ENCODE data around the gene KBTBD3. TPM values are rescaled to one million over a fixed set of nuclear protein-coding genes. Genes with fewer than 3 reads are reported as not detected.

KBTBD3 gene
- total and polyA plus RNA-seq, 2 experiments from 2014 or later, result 7.1 to 16.8 TPM

DNA sequence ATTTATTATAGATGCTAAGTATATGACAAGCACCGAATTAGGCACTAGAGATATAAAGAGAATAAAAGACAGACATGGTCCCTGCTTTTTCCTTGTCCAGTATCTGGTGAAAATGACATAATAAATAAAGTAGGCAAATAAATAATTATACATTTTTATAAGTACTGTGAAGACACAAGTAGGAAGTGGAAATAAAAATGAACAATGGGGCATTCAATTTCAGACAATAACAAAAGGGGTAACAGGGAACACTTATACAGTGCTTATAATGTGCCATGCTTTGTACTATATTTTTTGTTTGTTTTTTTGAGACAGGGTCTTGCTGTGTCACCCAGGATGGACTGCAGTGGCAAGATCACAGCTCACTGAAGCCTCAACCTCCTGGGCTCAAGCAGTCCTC is 4.3 kb downstream of the KBTBD3 start:
- DNase-seq (ENCODE audit: low read depth in 1 of 2, low spot score in 1 of 2), result no peak
- TF ChIP-seq, protein P1, sequence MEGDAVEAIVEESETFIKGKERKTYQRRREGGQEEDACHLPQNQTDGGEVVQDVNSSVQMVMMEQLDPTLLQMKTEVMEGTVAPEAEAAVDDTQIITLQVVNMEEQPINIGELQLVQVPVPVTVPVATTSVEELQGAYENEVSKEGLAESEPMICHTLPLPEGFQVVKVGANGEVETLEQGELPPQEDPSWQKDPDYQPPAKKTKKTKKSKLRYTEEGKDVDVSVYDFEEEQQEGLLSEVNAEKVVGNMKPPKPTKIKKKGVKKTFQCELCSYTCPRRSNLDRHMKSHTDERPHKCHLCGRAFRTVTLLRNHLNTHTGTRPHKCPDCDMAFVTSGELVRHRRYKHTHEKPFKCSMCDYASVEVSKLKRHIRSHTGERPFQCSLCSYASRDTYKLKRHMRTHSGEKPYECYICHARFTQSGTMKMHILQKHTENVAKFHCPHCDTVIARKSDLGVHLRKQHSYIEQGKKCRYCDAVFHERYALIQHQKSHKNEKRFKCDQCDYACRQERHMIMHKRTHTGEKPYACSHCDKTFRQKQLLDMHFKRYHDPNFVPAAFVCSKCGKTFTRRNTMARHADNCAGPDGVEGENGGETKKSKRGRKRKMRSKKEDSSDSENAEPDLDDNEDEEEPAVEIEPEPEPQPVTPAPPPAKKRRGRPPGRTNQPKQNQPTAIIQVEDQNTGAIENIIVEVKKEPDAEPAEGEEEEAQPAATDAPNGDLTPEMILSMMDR (IDR thresholded peaks at IDR 0.05; ENCODE audit: low read depth, low read length), result no peak
- no peak overlapping the region for H3K27ac ChIP-seq

DNA sequence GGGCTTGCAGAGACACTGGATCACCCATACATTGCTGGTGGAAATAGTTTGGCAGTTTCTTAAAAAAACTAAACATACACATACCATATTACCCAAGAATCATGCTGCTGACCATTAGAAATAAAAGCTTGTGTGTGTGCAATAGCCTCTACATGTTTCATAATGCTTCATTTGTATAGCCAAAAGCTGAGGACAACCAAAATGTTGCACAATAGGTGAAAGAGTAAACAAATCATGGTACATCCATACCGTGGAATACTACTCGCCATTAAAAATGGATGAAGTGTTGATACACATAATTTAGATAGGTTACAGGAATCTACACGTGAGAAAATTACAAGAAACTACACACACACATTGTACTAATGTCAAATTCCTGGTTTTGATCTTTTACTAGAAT is 6.5 kb downstream of the KBTBD3 start:
- DNase-seq (ENCODE audit: low read depth in 1 of 2, low spot score in 1 of 2), result peak in 1 of 2 donors; percentile 17
- no peak overlapping the region for H3K4me3 ChIP-seq

More for the DNA sequence above, 4.3 kb downstream of the KBTBD3 start:
- Histone ChIP-seq H3K4me3 (no peak overlapping the region), H3K4me1 (ENCODE audit: low read depth) (no peaks in the 10 kb centered on the region), H3K36me3 (no peaks in the 10 kb centered on the region), H3K27me3 (no peaks in the 10 kb centered on the region), H3K9me3 (ENCODE audit: low read depth) (no peaks in the 10 kb centered on the region)

DNA sequence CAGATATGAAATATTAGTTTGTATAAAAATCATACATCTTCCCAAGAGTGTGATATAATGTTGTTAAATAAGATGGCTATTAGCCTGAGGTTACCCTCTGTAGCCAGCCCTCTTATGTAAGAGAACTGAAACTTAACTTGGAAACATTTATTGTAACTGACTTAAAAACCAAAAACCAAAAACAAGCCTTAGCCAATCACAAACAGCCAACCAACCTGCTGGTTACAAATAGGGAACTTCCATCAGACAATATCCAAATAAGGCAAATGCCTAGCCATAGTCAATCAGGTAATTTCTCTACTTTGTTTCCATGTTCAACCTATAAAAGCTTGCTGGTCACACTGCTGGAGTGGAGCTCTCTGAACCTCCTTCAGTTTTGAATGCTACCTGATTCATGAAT is 14.1 kb downstream of the KBTBD3 start:
- no peak for DNase-seq (ENCODE audit: low read depth in 1 of 2, low spot score in 1 of 2)
- H3K36me3 ChIP-seq, result no peaks in the 10 kb centered on the region
- TF ChIP-seq, protein P1 (IDR thresholded peaks at IDR 0.05; ENCODE audit: low read depth, low read length), result no peak
- no peak overlapping the region for H3K27ac ChIP-seq
- H3K4me3 ChIP-seq, result no peak overlapping the region
- H3K4me1 ChIP-seq (ENCODE audit: low read depth), result no peaks in the 10 kb centered on the region
- H3K9me3 ChIP-seq (ENCODE audit: low read depth), result no peaks in the 10 kb centered on the region
- no peaks in the 10 kb centered on the region for H3K27me3 ChIP-seq

More for the DNA sequence above, 6.5 kb downstream of the KBTBD3 start:
- H3K9me3 ChIP-seq (ENCODE audit: low read depth), result no peaks in the 10 kb centered on the region
- no peaks in the 10 kb centered on the region for H3K27me3 ChIP-seq
- no peak overlapping the region for H3K27ac ChIP-seq
- no peaks in the 10 kb centered on the region for H3K4me1 ChIP-seq (ENCODE audit: low read depth)
- TF ChIP-seq, protein P1 (IDR thresholded peaks at IDR 0.05; ENCODE audit: low read depth, low read length), result no peak
- no peaks in the 10 kb centered on the region for H3K36me3 ChIP-seq

DNA sequence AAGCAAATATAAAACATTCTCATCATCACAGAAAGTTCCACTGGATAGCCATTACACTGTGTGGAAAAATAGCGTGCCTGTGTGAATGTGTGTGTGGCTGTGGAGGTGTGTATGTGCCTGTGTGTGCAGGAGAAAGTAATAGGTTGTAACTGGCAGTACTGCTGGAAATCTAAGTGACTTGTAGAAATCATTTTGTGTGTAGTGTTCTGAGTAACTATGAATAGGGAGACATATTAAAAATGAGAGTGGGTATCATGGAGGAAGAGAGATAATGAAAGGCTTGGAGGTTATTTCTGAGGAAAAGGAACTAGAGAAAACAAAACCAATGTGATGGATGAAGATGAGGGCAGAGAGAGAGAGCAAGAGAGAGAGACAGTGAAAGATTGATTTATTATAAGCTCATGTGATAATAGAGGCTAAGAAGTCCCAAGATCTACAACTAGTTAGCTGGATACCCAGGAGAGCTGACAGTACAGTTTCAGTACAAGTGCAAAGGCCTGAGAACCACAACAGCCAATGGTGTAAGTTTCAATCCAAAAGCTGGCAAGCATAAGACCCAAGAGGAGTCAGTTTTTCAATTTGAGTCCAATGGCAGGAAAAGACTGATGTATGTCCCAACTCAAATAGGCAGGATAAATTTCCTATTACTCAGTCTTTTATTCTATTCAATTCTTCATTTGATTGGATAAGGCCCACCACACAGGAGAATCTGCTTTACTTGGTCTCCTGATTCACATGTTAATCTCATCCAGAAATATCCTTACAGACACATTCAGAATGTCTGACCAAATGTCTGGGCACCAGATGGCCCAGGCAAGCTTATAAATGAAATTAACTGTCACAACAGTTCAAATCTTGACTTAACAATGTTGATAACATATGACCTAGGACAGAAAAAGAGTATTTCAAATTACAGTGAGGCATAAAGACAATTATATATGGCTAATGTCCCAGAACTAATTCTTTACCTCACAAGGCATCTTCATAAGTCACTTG is 14.9 kb downstream of the KBTBD3 start:
- no peaks in the 10 kb centered on the region for H3K27me3 ChIP-seq
- no peak overlapping the region for H3K27ac ChIP-seq
- H3K36me3 ChIP-seq, result no peaks in the 10 kb centered on the region
- no peaks in the 10 kb centered on the region for H3K4me1 ChIP-seq (ENCODE audit: low read depth)
- no peaks in the 10 kb centered on the region for H3K9me3 ChIP-seq (ENCODE audit: low read depth)
- no peak for DNase-seq (ENCODE audit: low read depth in 1 of 2, low spot score in 1 of 2)
- H3K4me3 ChIP-seq, result no peak overlapping the region
- TF ChIP-seq, protein P1 (IDR thresholded peaks at IDR 0.05; ENCODE audit: low read depth, low read length), result no peak

DNA sequence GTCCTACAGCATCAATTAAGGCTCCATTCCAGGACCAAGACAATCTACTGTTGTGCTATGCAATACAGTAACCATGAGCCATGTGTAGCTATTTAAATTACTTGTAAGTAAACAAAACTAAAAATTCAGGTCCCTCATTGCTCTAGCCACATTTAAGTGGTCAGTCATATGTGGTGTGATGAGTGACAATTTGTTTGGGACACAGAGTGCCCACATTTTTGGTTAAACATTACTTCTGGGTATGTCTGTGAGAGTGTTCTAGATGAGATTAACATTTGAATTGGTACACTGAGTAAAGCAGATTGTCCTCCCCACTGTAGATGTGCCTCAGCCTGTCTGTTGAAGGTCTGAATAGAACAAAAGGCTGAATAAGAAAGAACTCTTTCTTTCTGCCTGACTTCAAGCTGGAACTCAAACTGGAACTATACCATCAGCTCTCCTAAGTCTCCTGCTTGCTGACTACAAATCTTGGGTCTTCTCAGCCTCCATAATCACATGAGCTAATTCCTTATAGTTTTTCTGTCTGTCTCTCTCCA is 15.8 kb downstream of the KBTBD3 start:
- no peaks in the 10 kb centered on the region for H3K36me3 ChIP-seq
- DNase-seq (ENCODE audit: low read depth in 1 of 2, low spot score in 1 of 2), result no peak
- no peaks in the 10 kb centered on the region for H3K4me1 ChIP-seq (ENCODE audit: low read depth)
- no peak overlapping the region for H3K27ac ChIP-seq
- no peak overlapping the region for H3K4me3 ChIP-seq
- no peaks in the 10 kb centered on the region for H3K9me3 ChIP-seq (ENCODE audit: low read depth)
- TF ChIP-seq, protein P1 (IDR thresholded peaks at IDR 0.05; ENCODE audit: low read depth, low read length), result no peak
- no peaks in the 10 kb centered on the region for H3K27me3 ChIP-seq

All from cardiac muscle cell (in vitro differentiated cells and primary cell).